GM12878 (cell line): ENCODE measurements around the gene RPUSD3. TPM values are rescaled to one million over a fixed set of nuclear protein-coding genes. Genes with fewer than 3 reads are reported as not detected.

Experiments
- ATAC-seq: fragments of 200-7000 bp; cut with Tn5 transposase; 3 replicates; pipeline ENCODE4 v1.9.1; 2020; ENCODE audit warnings: mild to moderate bottlenecking, moderate library complexity
- BruUV-seq: library from RNA; stranded (reverse); fragments of 400-500 nt; replicated peaks from 2 replicates; lab custom pipeline; 2021; lab: Mats Ljungman, UMichigan
- CTCF ChIA-PET: fragments of 300-600 bp; sonication (Branson Sonifier 250); formaldehyde crosslinking; extraction: SDS; loops from one replicate; lab custom pipeline; 2021; ENCODE audit warnings: inconsistent platforms; lab: Yijun Ruan, JAX
- POLR2A ChIA-PET: fragments of 350-600 bp; formaldehyde crosslinking; extraction: SDS; loops from one replicate; lab custom pipeline; 2021; ENCODE audit warnings: inconsistent platforms; lab: Charles Lee
- RAD21 ChIA-PET: fragments of 300-600 bp; sonication (Branson Sonifier 250); formaldehyde crosslinking; loops from one replicate; lab custom pipeline; 2023; ENCODE audit warnings: antibody characterized with exemption; ENCODE audit not compliant: unreplicated experiment; lab: Charles Lee
- SMC1A ChIA-PET: fragments of 300-600 bp; sonication (Branson Sonifier 250); formaldehyde crosslinking; loops from one replicate; lab custom pipeline; 2023; ENCODE audit not compliant: unreplicated experiment, uncharacterized antibody; lab: Charles Lee
- DNase-seq: peaks from one replicate; pipeline ENCODE4 v3.0.0-alpha.2; 2011; ENCODE audit warnings: low read depth, low spot score
- FAIRE-seq: peaks from 3 replicates; lab custom pipeline; 2011; peaks lifted over from hg19 to GRCh38; lab: Jason Lieb, UNC
- H2AFZ ChIP-seq: 2 replicates; pipeline ENCODE4 v1.6.0; 2011; ENCODE audit warnings: low read depth, low read length, control low read depth; ENCODE audit not compliant: control insufficient read depth
- H3K27ac ChIP-seq: 2 replicates; pipeline ENCODE4 v1.5.1; 2011; ENCODE audit warnings: control low read depth; ENCODE audit not compliant: control insufficient read depth, insufficient read depth
- H3K27me3 ChIP-seq, 2 experiments: replicated peaks in 1 of 2; 2 replicates each; pipeline versions ENCODE4 v1.6.0 to v1.6.1; 2011; ENCODE audit warnings: low read length in 1 of 2; ENCODE audit not compliant: control insufficient read depth in 2 of 2, insufficient read depth in 2 of 2
- H3K36me3 ChIP-seq, 2 experiments: 2 replicates each; pipeline ENCODE4 v1.5.1; 2011; ENCODE audit warnings: low read length in 1 of 2; ENCODE audit not compliant: control insufficient read depth in 2 of 2, insufficient read depth in 2 of 2
- H3K4me1 ChIP-seq: 2 replicates; pipeline ENCODE4 v1.6.1; 2011; ENCODE audit warnings: mild to moderate bottlenecking, low read length, moderate library complexity, mixed read lengths; ENCODE audit not compliant: control insufficient read depth, insufficient read depth
- H3K4me2 ChIP-seq: 2 replicates; pipeline ENCODE4 v1.6.0; 2011; ENCODE audit warnings: control low read depth; ENCODE audit not compliant: control insufficient read depth, insufficient read depth
- H3K4me3 ChIP-seq: fragments of 200-600 bp; sonication (generic); 2 replicates; pipeline ENCODE4 v1.5.1; 2016
- H3K79me2 ChIP-seq: 2 replicates; pipeline ENCODE4 v1.6.0; 2011; ENCODE audit warnings: low read length; ENCODE audit not compliant: control insufficient read depth, insufficient read depth
- H3K9ac ChIP-seq: 2 replicates; pipeline ENCODE4 v1.8.0; 2011; ENCODE audit warnings: low read length, control low read depth, mixed read lengths; ENCODE audit not compliant: control insufficient read depth, insufficient read depth
- H3K9me3 ChIP-seq: replicated peaks from 3 replicates; pipeline ENCODE4 v1.5.1; 2011; ENCODE audit warnings: mild to moderate bottlenecking, low read length; ENCODE audit not compliant: control insufficient read depth, insufficient read depth
- H4K20me1 ChIP-seq: 2 replicates; pipeline ENCODE4 v1.6.0; 2011; ENCODE audit not compliant: control insufficient read depth, insufficient read depth
- ATF3 ChIP-seq: IDR thresholded peaks from 2 replicates; pipeline ENCODE4 v1.6.1; 2011; ENCODE audit warnings: low read depth, mild to moderate bottlenecking, low read length, moderate library complexity, borderline replicate concordance; ENCODE audit errors: extremely low read depth
- BACH1 ChIP-seq: fragments of 450-650 bp; IDR thresholded peaks from 2 replicates; pipeline ENCODE4 v1.6.1; 2017; ENCODE audit warnings: mild to moderate bottlenecking, borderline replicate concordance
- CBX3 ChIP-seq: fragments of 200-600 bp; sonication (generic); IDR thresholded peaks from 2 replicates; pipeline ENCODE4 v1.6.1; 2016; ENCODE audit warnings: low read depth, borderline replicate concordance
- IKZF2 ChIP-seq, 2 experiments: fragments of 450-650 bp; IDR thresholded peaks; 2 replicates each; pipeline ENCODE4 v1.6.1; 2017; ENCODE audit warnings: mild to moderate bottlenecking in 2 of 2, moderate library complexity in 2 of 2
- KDM1A ChIP-seq: fragments of 200-600 bp; sonication (generic); IDR thresholded peaks from 2 replicates; pipeline ENCODE4 v1.6.1; 2016; ENCODE audit warnings: borderline replicate concordance
- KLF5 ChIP-seq: fragments of 450-650 bp; IDR thresholded peaks from 2 replicates; pipeline ENCODE4 v1.6.1; 2014; ENCODE audit warnings: mild to moderate bottlenecking; ENCODE audit not compliant: partially characterized antibody
- MYB ChIP-seq: fragments of 150-350 bp; IDR thresholded peaks from 2 replicates; pipeline ENCODE4 v1.6.1; 2014; ENCODE audit warnings: mild to moderate bottlenecking, low read depth, low read length, borderline replicate concordance
- NFYA ChIP-seq: IDR thresholded peaks from 2 replicates; pipeline ENCODE4 v1.6.1; 2011; ENCODE audit warnings: low read depth, mild to moderate bottlenecking, low read length, improper control_type of control experiment, borderline replicate concordance
- PBX3 ChIP-seq: IDR thresholded peaks from 2 replicates; pipeline ENCODE4 v1.6.1; 2011; ENCODE audit warnings: mild to moderate bottlenecking, low read depth, low read length, moderate library complexity; ENCODE audit not compliant: insufficient replicate concordance
- PKNOX1 ChIP-seq: fragments of 450-650 bp; IDR thresholded peaks from 2 replicates; pipeline ENCODE4 v1.6.1; 2016; ENCODE audit warnings: mild to moderate bottlenecking
- POLR2AphosphoS2 ChIP-seq: IDR thresholded peaks from 2 replicates; pipeline ENCODE4 v1.6.1; 2011; ENCODE audit warnings: low read depth, mild to moderate bottlenecking, low read length, improper control_type of control experiment, moderate library complexity
- RAD51 ChIP-seq: fragments of 450-650 bp; IDR thresholded peaks from 2 replicates; pipeline ENCODE4 v1.6.1; 2016; ENCODE audit warnings: moderate library complexity, mild to moderate bottlenecking, inconsistent platforms
- SIX5 ChIP-seq: IDR thresholded peaks from 2 replicates; pipeline ENCODE4 v1.6.1; 2011; ENCODE audit warnings: mild to moderate bottlenecking, low read depth, low read length, moderate library complexity; ENCODE audit not compliant: severe bottlenecking
- TAF1 ChIP-seq: IDR thresholded peaks from 2 replicates; pipeline ENCODE4 v1.6.1; 2011; ENCODE audit warnings: mild to moderate bottlenecking, low read depth, low read length, borderline replicate concordance
- WRNIP1 ChIP-seq: IDR thresholded peaks from 2 replicates; pipeline ENCODE4 v1.6.1; 2011; ENCODE audit warnings: low read depth, low read length, improper control_type of control experiment, borderline replicate concordance
- ZNF592 ChIP-seq: fragments of 450-650 bp; IDR thresholded peaks from 2 replicates; pipeline ENCODE4 v1.6.1; 2017; ENCODE audit warnings: mild to moderate bottlenecking, moderate library complexity
- WGBS: methylation state at CpG from one replicate; pipeline ENCODE4 v1.1.6; 2016; ENCODE audit warnings: low lambda C conversion rate; ENCODE audit not compliant: insufficient replicate concordance, insufficient coverage; ENCODE audit errors: missing lambda C conversion rate; 5-methylcytosine and 5-hydroxymethylcytosine counted together
- in situ Hi-C: fragments of 300-500 bp; cut with MboI; formaldehyde crosslinking; loops from 9 replicates; pipeline ENCODE4 v1.14.3; 2018; ENCODE audit warnings: mixed read lengths
- intact Hi-C: fragments of 100-400 bp; cut with micrococcal nuclease; formaldehyde crosslinking; loops from one replicate; pipeline ENCODE4 v1.14.2; 2022; ENCODE audit not compliant: unreplicated experiment
- polyA plus RNA-seq, 11 experiments: library from polyadenylated mRNA; depleted of rRNA in 4 of 11; unstranded in 6 of 11; stranded (reverse) in 5 of 11; fragments of >200 nt; fragmentation: Nextera tagmentation in 4 of 11; fragmentation: Illumina TruSeq in 1 of 11; extraction: Ambion mirVana in 4 of 11; extraction: Trizol in 1 of 11; gene quantifications; 1 replicate in 1 of 11; 2 replicates in 10 of 11; pipeline versions ENCODE4 v1.2.1 to v1.2.3, GENCODE V29; 2011 to 2016; ENCODE audit warnings: inconsistent platforms in 2 of 11, missing spikeins in 2 of 11, low read depth in 1 of 11
- total RNA-seq, 4 experiments: library from RNA; depleted of rRNA in 3 of 4; stranded (reverse); fragments of >200 nt in 3 of 4; fragmentation: Illumina TruSeq in 1 of 4; extraction: Trizol in 1 of 4; gene quantifications; 2 replicates each; pipeline versions ENCODE4 v1.2.1 to v1.2.3, GENCODE V29; 2013 to 2021

The RPUSD3 gene
- total and polyA plus RNA-seq, 10 of the 15 experiments (the other 5 are each of a cell fraction or from before 2014, with no cell fraction given) = 6.4 to 72.9 (median 41.8) TPM

- 49% methylated on average over 7 of the region's 7 CpGs for WGBS
- intact Hi-C loops (no loop called here), in situ Hi-C loops (no loop called here)
- ChIA-PET CTCF (interaction anchor here (0.9 to 2.0 kb wide), 3 partner anchors 13 to 70 kb away, joined by 3 to 7 read pairs (median 3); no protein-coding TSS in a partner anchor), RAD21 (interaction anchor here (0.5 kb wide), 1 partner anchor 136 kb away, joined by 3 read pairs; no protein-coding TSS in a partner anchor), POLR2A (interaction anchor here (0.5 to 1.2 kb wide), 2 partner anchors 45 to 489 kb away, joined by 3 read pairs; no protein-coding TSS in a partner anchor), SMC1A (interaction anchor here (0.8 to 1.9 kb wide), 3 partner anchors 39 to 92 kb away, joined by 3 to 5 read pairs (median 3); no protein-coding TSS in a partner anchor)
- no peaks in the 10 kb centered on the region for H3K36me3 ChIP-seq
- FAIRE-seq (no peak), DNase-seq (no peak), ATAC-seq (no peak)
- no peaks in the 10 kb centered on the region for H3K27me3 ChIP-seq
- no peaks in the 10 kb centered on the region for H3K79me2 ChIP-seq
- H3K9ac ChIP-seq = no peak overlapping the region
- H3K9me3 ChIP-seq = no peaks in the 10 kb centered on the region
- TF ChIP-seq IKZF2 (IDR thresholded peaks at IDR 0.05) = no peak
- no peak for TF ChIP-seq PBX3
- TF ChIP-seq BACH1 = no peak
- TF ChIP-seq NFYA = no peak
- no peak for TF ChIP-seq TAF1
- TF ChIP-seq PKNOX1 = no peak
- no peak for TF ChIP-seq WRNIP1
- TF ChIP-seq ZNF592 = no peak
- TF ChIP-seq MYB = no peak
- no peak for TF ChIP-seq KDM1A
- TF ChIP-seq KLF5 = no peak
- no peak for TF ChIP-seq ATF3
- no peak for TF ChIP-seq SIX5
- no peak for TF ChIP-seq CBX3
- no peak for TF ChIP-seq RAD51
- no peak for TF ChIP-seq POLR2AphosphoS2
- BruUV-seq = no TSS peak
- no peak overlapping the region for H3K4me2 ChIP-seq
- peaks cover 5% of the 10 kb centered on the region for H3K4me1 ChIP-seq
- no peaks in the 10 kb centered on the region for H4K20me1 ChIP-seq
- no peak overlapping the region for H3K27ac ChIP-seq
- no peak overlapping the region for H2AFZ ChIP-seq
- no peak overlapping the region for H3K4me3 ChIP-seq
Observed at GRCh38 chr3:9883706-9884554, 40.1 kb upstream of the RPUSD3 start.
